Activated naive CD4-positive, alpha-beta T cell treated with anti-CD3 and anti-CD28 coated beads, Interleukin-2, amount 50 U/mL, for 24 hours (primary cell): Measurements from ENCODE around the gene TMEM106C.

ENCODE experiments used
- H3K27ac Mint-ChIP-seq: one replicate; pipeline ENCODE4 v1.8.0; 2021; ENCODE audit warnings: mild to moderate bottlenecking, mixed read lengths
- H3K27me3 Mint-ChIP-seq: one replicate; pipeline ENCODE4 v1.8.0; 2021; ENCODE audit warnings: mixed read lengths
- H3K36me3 Mint-ChIP-seq: one replicate; pipeline ENCODE4 v1.8.0; 2021; ENCODE audit warnings: mixed read lengths
- H3K4me1 Mint-ChIP-seq: one replicate; pipeline ENCODE4 v1.8.0; 2021; ENCODE audit warnings: mixed read lengths
- H3K4me3 Mint-ChIP-seq: one replicate; pipeline ENCODE4 v1.8.0; 2021; ENCODE audit warnings: mild to moderate bottlenecking, mixed read lengths
- H3K9me3 Mint-ChIP-seq: one replicate; pipeline ENCODE4 v1.8.0; 2021; ENCODE audit warnings: mixed read lengths

The TMEM106C gene

DNA sequence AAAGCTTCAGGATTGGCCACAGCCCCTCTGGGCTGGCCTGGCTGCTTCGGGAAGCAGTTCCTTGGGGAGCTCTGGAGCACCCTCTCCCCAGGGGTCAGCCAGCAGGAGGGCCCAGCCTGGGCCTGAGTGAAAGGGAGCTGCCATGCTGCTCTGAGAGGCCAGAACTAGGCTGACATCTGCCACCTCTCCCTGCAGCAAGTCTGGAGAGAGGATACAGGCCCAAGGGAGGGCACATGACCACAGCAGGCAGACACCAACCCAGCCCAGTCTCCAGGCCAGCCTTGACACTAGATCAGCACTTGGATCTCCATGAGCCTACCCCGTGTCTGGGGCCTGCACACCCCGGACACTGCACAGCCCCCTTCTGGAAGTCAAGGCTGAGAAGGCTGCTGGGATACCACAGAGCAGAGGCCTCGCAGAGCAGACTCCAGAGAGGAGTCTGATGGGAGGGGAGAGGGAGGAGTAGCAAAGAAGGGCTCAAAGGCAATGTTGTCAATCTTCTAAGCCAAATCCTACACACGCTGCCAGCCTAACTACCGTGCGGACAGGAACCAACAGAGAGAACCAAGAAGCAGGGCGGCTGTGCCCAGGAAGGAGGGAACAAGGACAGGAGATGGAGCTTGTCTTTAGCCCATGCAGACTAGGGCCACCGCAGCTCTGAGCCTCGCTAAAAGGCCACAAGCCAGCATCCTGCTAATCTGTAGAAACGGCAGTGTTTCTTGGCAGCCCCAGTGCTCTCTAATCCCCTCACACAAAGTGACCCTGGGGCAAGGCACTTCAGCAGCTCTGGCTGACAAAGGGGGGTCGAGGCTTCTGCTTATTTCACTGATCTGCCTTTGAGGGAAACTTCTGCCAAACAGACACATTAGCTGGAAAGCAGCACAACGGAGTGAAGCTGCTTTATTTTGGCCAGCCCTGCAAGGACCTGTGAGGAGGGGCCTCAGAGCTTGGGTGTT lies 28.0 kb downstream of the TMEM106C start:
- Mint-ChIP-seq H3K4me1 (peaks cover 25% of the 10 kb centered on the region), H3K36me3 (no peaks in the 10 kb centered on the region), H3K9me3 (no peaks in the 10 kb centered on the region), H3K27ac (peak overlapping the region; percentile 30), H3K4me3 (no peak overlapping the region), H3K27me3 (peaks cover 1% of the 10 kb centered on the region)

DNA sequence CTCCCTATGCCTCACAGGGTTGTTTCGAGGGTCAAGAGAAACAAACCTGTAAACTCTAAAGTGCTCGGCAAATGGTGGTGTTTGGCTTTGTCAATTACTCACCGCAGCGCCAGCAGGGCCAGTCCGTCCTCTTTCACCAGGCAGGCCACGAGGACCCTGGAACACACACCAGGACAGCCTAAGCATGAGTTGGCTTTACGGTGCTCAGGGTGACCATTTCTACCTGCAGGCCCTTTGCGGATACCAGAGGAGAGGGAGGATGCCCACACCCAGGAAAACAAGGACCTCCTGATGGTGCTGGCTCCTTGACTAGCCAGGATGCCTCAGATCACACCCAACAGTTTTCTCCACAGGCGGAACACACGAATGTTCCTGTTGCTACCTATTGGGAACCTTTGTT lies 29.4 kb downstream of the TMEM106C start:
- H3K27ac Mint-ChIP-seq: no peak overlapping the region
- H3K36me3 Mint-ChIP-seq: no peaks in the 10 kb centered on the region
- H3K4me3 Mint-ChIP-seq: no peak overlapping the region
- peaks cover 3% of the 10 kb centered on the region for H3K27me3 Mint-ChIP-seq
- peaks cover 25% of the 10 kb centered on the region for H3K4me1 Mint-ChIP-seq
- no peaks in the 10 kb centered on the region for H3K9me3 Mint-ChIP-seq

DNA sequence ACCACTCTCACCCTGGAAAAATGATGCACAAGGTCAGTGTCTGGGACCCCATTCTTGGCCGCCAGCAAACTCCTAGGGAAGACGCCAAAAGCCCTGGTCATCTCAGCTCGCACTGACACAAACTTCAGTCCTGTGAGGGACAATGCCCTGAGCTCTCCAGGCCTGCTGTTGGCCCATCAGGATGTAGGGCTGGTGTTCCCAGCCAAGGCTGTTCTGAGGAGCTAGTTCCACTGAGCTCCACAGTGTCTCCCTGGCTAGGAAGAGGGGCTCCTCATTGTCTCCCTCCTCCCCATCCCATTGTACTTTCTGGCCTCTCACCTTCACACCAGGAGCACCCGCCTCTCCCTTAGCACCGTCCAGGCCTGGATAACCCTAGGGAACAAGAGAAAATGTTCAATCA lies 30.1 kb downstream of the TMEM106C start:
- Mint-ChIP-seq H3K4me3 (no peak overlapping the region), H3K9me3 (no peaks in the 10 kb centered on the region), H3K27ac (no peak overlapping the region), H3K36me3 (no peaks in the 10 kb centered on the region), H3K4me1 (peaks cover 25% of the 10 kb centered on the region), H3K27me3 (peaks cover 7% of the 10 kb centered on the region)

GRCh38 chr12:47995981-47996401 lies 32.6 kb downstream of the TMEM106C start:
- Mint-ChIP-seq H3K36me3 (no peaks in the 10 kb centered on the region), H3K27me3 (peaks cover 22% of the 10 kb centered on the region), H3K4me3 (no peak overlapping the region), H3K27ac (no peak overlapping the region), H3K4me1 (peaks cover 7% of the 10 kb centered on the region), H3K9me3 (no peaks in the 10 kb centered on the region)

DNA sequence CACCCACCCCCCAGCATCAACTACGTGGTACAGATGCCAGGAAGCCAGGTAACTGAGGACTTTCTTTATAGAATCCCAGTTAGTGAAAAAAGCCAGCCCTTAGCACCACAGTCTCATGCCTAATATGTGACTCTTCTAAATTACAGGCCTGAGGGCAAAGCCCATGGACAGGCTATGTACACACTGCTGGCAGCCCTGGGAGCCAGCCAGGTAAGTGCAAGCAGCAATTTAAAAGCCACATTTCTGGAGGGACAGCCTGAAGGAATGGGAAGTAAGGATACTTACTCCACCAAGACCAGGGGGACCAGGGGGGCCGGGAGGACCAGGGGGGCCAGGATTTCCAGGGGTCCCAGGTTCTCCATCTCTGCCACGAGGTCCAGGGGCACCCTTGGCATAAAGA lies 33.9 kb downstream of the TMEM106C start:
- H3K4me3 Mint-ChIP-seq: no peak overlapping the region
- no peak overlapping the region for H3K27ac Mint-ChIP-seq
- peaks cover 14% of the 10 kb centered on the region for H3K4me1 Mint-ChIP-seq
- H3K36me3 Mint-ChIP-seq: no peaks in the 10 kb centered on the region
- H3K27me3 Mint-ChIP-seq: peaks cover 33% of the 10 kb centered on the region
- H3K9me3 Mint-ChIP-seq: no peaks in the 10 kb centered on the region

DNA sequence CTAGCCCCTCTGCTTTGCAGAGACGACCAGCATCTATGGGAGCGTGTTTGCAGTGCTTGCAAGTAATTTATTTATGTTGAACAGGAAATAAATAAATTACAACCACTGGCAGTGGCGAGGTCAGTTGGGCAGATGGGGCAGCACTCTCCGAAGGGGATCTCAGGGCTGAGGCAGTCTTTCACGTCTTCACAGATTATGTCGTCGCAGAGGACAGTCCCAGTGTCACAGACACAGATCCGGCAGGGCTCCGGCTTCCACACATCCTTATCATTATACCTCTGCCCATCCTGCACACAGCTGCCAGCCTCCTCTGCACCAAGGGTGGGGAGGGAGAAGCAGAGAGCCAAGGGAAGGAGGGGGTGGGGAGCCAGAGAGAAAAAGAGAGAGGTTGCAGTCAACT lies 36.4 kb downstream of the TMEM106C start:
- Mint-ChIP-seq H3K9me3 (no peaks in the 10 kb centered on the region), H3K27ac (no peak overlapping the region), H3K27me3 (peaks cover 45% of the 10 kb centered on the region), H3K36me3 (no peaks in the 10 kb centered on the region), H3K4me3 (no peak overlapping the region), H3K4me1 (peaks cover 31% of the 10 kb centered on the region)

GRCh38 chr12:48000878-48001504 lies 37.6 kb downstream of the TMEM106C start:
- no peaks in the 10 kb centered on the region for H3K9me3 Mint-ChIP-seq
- peak overlapping the region; percentile 86 for H3K4me3 Mint-ChIP-seq
- peaks cover 51% of the 10 kb centered on the region for H3K27me3 Mint-ChIP-seq
- no peak overlapping the region for H3K27ac Mint-ChIP-seq
- H3K36me3 Mint-ChIP-seq: no peaks in the 10 kb centered on the region
- peaks cover 35% of the 10 kb centered on the region for H3K4me1 Mint-ChIP-seq

GRCh38 chr12:48001505-48002413 lies 38.4 kb downstream of the TMEM106C start:
- no peak overlapping the region for H3K27ac Mint-ChIP-seq
- H3K9me3 Mint-ChIP-seq: no peaks in the 10 kb centered on the region
- H3K36me3 Mint-ChIP-seq: no peaks in the 10 kb centered on the region
- peak overlapping the region; percentile 86 for H3K4me3 Mint-ChIP-seq
- H3K4me1 Mint-ChIP-seq: peaks cover 35% of the 10 kb centered on the region
- peaks cover 55% of the 10 kb centered on the region for H3K27me3 Mint-ChIP-seq

DNA sequence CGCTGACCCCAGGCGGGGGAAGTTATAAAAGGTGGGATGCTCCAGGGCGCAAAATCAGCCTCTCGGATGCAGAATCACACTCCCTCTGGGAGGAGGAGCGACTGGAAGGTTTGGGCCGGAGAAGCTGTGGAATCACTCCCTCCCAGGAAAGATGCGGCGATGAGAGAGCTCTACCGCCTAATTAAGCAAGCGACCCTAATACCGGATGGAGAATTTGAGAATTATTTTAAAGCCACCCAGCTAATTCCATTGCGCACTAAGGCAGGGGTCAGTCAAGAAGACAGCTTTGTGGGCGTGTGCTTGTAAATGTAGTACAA lies 39.0 kb downstream of the TMEM106C start:
- H3K36me3 Mint-ChIP-seq: no peaks in the 10 kb centered on the region
- H3K9me3 Mint-ChIP-seq: no peaks in the 10 kb centered on the region
- peaks cover 35% of the 10 kb centered on the region for H3K4me1 Mint-ChIP-seq
- peaks cover 61% of the 10 kb centered on the region for H3K27me3 Mint-ChIP-seq
- H3K4me3 Mint-ChIP-seq: peak overlapping the region; percentile 86
- no peak overlapping the region for H3K27ac Mint-ChIP-seq

GRCh38 chr12:48002773-48003218 lies 39.4 kb downstream of the TMEM106C start:
- no peaks in the 10 kb centered on the region for H3K36me3 Mint-ChIP-seq
- peaks cover 61% of the 10 kb centered on the region for H3K27me3 Mint-ChIP-seq

DNA sequence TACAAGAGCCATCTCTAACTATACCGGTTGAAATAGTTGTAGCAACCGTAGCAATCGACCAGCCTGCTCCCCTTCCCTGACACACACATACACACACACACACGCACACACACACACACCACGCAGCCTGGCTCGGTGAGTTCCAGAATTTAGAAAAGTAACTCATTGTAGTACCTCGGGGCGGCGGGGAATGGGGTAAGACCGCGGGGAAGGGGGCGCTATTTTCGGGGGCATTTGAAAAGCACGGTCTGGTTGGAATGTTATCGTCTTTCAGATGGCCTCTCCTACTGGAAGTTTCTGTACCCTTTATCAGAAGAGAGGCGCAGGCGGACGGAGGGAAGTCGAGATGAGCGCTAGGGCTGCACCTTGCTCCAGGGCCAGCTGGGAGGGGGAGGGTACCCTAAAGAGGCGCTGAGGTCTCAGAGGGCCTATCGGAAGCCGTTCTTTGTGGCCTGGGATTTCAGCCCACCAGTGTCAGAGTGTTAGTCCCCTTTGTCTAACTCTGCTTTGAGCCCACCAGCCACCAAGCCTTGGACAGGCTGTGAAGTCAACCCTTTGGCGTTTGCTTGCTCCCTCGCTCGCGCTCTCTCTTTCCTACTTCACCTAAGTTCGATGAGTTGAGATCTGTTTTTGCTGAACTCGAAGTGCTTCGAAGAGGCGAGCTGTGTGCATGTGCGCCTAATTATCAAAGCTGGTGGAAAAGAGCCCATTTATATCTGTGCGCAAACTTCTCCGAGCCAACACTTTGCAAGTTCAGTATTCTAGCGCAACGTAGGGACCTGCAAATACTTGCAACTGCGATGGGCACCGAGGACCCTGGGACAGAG lies 40.0 kb downstream of the TMEM106C start:
- Mint-ChIP-seq H3K4me3 (peak overlapping the region; percentile 86), H3K27ac (peak overlapping the region; percentile 55), H3K4me1 (peaks cover 35% of the 10 kb centered on the region), H3K9me3 (no peaks in the 10 kb centered on the region), H3K27me3 (peaks cover 58% of the 10 kb centered on the region), H3K36me3 (no peaks in the 10 kb centered on the region)

More at GRCh38 chr12:48002773-48003218, 39.4 kb downstream of the TMEM106C start:
- Mint-ChIP-seq H3K4me1 (peaks cover 35% of the 10 kb centered on the region), H3K4me3 (peak overlapping the region; percentile 86), H3K9me3 (no peaks in the 10 kb centered on the region), H3K27ac (no peak overlapping the region)

GRCh38 chr12:48004053-48004941 lies 40.9 kb downstream of the TMEM106C start, which contains the start of gene COL2A1:
COL2A1 (minus strand) TSS chr12:48004476; CDS start chr12:48004321, 155 bp downstream.
- Mint-ChIP-seq H3K27me3 (peaks cover 58% of the 10 kb centered on the region), H3K9me3 (no peaks in the 10 kb centered on the region), H3K27ac (peak within 1 kb of the TSS; percentile 55), H3K4me1 (peaks cover 35% of the 10 kb centered on the region), H3K36me3 (no peaks in the 10 kb centered on the region), H3K4me3 (peak within 1 kb of the TSS; percentile 86)

DNA sequence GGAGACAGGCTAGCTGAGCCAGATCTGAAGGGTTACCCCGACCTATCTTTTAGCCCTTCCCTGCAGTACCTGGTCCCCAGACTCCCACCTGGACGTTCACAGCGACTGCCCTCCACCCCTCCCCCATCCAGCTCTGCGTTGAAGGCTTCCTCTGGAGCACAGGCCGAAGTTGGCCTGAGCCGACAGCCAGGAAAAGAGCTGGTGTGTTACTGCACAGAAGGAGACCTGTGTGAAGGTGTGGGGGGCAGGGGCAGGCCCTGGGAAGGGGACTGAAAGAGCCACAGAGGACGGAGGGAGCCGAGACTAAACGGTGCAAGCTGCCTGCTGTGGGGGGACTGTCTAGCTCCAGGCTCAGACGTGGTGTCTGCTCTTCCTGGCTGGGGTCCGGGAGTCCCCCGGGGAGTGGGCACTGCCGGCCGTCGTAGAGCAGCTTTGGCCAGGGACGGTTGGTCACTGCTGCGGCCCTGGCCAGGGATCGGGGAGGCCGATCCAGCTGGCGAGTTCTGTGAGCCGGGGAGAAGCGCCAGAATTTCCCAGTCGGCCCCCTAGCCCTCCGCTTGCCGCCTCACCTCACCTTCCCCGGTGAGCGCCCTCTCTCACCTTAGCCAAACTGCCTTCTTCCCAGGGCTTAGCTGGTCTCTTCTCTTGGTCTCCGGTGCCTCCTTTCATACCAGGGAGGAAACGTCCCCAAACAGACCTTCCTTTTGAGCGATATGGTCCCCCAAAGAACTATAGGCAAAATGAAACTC lies 41.8 kb downstream of the TMEM106C start:
- H3K27me3 Mint-ChIP-seq: peaks cover 56% of the 10 kb centered on the region
- H3K27ac Mint-ChIP-seq: no peak overlapping the region
- H3K4me3 Mint-ChIP-seq: peak overlapping the region; percentile 75
- no peaks in the 10 kb centered on the region for H3K36me3 Mint-ChIP-seq
- peaks cover 35% of the 10 kb centered on the region for H3K4me1 Mint-ChIP-seq
- H3K9me3 Mint-ChIP-seq: no peaks in the 10 kb centered on the region
